CD4-positive, alpha-beta T cell treated with Interleukin-1 beta for 1 hour (primary cell): ENCODE measurements around the gene LRRC4B.
A peak's percentile ranks its signal among the peaks of the same experiment; 100 is the strongest.

Source experiments
- DNase-seq, 2 donors: peaks; one replicate each; pipeline ENCODE4 v3.0.0-alpha.2; 2020 to 2022

The LRRC4B gene

DNA sequence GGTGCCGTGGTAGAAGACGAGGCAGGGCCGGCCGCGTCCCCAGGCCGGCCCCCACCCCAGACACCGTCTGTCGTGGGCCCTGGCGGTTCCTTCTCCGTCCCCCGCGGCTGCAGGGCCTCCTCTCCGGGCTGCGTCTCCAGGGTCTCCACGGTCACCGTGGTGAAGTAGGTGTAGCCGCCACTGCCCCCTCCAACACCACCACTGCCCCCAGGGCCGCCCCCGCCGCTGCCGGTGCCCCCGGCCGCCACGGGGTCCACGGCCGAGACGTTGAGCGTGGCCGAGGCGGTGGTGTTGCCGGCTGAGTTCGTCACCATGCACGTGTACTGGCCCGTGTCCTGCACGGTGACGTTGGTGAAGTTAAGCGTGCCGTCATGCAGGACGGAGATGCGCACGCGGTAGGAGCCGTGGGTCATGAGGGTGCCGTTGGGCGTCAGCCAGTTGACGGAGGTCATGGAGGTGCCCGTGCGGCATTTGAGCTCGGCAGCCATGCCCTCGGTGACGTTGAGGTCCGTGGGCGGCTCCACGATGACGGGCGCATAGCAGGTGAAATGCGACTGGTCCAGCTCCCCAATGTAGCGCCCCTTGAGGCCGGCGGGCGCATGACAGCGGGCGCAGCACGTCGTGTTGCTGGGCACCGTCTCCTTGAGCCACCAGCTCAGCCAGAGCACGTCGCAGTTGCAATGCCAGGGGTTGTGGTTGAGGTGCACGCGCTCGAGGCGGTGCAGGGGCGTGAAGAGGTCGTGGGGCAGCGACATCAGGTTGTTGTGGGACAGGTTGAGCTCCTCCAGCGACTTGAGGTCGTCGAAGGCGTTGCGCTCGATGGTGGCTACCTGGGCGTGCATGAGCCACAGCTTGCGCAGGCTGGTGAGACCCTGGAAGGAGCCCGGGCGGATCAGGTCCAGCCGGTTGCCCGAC is 49.9 kb downstream of the LRRC4B start:
- no peak for DNase-seq

DNA sequence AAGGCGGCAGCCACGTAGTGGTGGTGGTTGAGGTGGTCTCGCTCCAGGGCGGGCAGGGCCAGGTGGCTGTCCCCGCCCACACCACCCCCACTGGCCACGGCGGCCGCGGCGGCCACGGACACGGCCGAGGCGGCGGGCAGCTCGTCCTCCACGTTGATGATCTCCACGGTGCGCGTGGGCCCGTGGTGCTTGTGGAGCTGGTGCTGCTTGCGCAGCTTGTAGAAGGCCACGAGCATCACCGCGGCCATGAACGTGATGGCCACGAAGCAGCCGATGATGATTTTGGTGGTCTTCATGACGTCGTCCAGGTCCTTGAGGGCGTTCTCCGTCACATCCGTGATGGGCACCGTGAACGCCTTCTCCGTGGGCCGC is 50.5 kb downstream of the LRRC4B start:
- no peak for DNase-seq

DNA sequence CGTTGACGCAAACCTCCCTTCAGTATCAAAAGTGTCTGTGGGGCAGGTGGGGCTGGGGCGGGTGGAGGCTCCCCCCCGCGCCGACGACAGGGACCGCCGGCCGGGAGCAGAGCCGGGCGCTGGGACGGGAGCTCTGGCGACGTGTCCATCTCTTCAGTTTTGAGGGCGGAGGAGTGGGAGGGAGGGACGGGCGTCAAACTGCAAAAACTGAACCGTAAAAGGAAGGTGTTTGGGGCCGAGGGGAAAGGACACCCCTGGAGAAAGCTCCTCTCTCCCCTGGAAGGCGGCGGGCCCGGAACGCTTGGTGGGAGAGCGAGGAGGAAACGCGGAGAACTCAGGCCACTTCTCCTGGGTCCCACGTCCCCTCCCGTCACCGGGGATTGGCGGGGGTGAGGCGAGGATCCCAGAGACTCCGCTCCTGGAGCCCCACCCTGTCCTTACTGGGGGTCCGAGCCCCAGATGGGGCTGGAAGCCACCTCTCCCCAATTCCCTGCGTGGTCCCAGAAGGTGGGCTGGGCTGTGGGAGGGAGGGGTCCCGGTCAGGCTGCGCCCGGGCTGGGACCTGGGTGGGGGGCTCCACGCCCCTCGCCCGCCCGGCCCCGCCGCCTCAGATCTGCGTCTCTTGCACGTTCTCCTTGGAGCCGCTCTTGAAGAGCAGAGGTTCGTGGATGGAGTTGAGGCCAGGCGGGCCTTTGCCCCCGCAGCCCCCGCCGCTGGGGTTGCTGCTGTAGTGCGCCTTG is 51.1 kb downstream of the LRRC4B start:
- no peak for DNase-seq

DNA sequence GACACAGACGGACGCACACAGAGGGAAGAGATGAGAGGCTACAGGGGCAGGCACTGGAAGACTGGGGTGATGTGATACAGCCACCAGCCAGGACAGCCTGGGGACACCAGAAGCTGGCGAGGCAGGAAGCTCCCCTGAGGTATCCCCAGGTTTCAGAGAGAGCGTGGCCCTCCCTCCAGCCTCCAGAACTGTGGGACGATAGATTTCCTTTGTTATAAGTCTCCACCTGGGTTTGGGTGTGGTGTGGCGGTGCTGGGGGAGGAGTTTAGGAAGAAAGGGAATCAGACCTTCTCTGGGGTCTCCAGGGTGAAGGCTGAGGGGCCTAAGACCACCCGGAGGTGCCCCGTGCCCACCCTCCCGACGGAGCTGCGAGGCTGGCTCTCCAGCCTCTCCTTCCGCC is 51.8 kb downstream of the LRRC4B start:
- no peak for DNase-seq

DNA sequence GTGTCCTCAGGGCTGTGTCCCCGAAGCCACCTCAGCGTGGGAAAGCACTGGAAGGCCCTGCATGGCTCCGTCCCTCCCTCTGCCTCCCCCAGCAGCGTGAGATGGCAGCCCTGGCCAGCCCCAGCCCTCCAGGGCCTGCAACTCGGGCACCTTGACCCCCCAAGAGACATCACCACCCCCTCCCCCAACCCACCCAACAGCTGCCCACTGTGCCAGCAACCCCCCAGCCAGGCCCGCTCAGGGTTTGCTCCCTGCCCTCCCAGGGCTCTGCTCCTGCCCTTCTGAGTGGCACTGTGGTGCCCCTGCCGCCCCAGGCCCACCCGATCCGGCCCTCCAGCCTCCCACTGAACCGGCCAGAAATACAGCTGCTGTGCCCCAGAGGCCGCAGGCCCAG is 53.1 kb downstream of the LRRC4B start:
- DNase-seq, result no peak

DNA sequence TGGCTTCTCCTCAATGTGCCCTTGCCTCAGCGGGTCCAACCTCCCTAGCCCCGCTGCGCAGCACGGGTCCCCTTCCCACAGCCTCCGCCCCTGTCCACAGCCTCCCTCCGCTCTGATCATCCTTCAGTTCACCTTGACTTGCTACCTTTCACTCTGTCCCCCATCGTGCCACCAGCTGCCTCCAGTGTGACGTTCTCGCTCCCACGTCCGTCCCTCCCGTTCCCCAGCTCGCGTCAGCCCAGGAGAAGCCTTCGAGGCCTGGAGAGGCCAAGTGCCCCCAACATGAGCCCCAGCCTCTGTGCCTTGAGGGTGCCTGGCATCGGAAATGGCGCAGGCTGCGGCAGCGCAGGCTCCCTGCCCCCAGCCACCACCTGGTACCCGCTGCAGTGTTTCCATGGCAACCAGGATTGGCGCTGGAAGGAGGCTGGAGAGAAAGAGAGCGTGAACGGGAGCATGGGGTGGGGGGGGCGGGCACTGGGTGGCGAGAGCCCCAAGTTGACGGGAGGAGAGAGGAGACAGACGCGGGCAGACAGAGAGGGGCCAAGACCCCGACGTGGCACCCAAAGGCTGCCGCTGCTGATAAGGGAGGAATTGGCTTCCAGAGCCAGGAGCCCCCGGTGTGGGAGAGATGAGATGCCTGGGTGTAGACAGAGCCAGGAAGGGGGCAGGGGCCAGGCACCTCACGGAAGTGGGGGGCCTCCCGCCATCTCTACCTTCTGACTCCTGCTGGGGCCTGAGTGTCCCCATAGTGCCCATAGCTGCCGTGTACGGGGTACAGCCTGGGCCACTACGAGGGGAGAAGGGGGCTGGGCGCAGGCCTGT is 53.7 kb downstream of the LRRC4B start:
- DNase-seq, result no peak

DNA sequence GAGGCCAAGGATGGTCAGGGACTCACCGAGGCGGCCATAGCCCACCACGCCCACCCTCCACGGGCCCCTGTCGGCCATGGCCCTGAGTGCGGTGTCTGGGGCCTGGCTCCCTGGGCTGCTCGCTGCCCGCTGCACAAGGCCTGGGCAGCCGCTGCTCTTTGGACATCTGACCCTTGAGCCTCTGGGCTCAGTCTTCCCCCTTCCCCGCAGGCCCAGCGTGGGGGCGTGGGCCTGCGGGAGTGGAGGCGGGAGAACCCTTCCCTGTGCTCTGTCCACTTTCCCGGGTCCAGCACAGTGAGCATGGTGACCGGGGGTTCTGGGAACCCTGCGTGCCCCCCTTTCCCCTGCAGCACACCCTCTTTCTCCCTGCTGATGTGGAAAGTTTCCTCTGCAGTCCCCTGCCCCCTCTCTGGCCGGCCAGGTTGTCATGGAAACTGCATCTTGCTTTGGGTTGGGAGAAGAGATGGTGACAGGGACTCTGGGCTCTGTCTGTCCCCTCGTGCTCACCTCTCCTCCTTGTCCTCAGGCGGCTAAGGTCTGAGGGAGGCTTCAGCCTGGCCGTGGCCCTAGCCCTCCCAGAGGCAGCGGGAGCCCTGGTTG is 54.4 kb downstream of the LRRC4B start, which contains the start of gene ASPDH:
ASPDH (minus strand) TSS at position 168 of the 600 bp plus-strand sequence; CDS start at position 78, 90 bp downstream.
- DNase-seq, result no peak

DNA sequence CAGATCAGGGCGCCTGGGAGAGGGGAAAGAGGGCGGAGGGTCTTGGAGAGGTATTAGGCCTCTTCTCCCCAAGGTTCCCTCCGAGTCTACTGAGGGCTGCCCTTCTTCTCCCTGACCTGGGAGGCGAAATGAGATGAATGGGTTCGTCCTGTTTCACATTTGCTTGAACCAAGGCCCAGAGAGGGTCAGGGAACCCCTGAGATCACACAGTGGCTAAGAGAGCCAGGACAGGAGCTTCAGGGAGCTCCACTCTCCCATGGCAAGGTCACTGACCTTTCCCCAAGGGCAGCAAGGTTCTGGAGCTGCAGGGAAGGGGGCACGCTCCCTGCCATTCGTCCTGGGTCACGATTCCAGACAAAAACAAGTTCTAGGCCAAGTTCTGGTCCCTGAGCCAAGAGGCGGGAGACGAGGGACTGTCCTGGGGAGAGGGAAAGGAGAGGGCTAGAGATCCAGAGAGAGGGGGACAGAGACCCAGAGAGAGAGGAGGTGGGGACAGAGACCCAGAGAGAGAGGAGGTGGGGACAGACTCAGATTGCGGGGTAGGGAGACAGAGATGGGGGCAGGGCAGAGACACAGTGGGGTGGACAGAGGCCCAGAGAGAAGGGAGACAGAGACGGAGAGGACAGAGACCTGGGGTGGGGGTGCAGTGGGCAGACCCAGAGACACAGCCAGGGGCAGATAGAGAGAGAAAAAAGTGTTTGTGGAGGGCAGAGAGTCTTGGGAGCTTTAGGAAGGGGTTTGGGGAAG is 55.1 kb downstream of the LRRC4B start:
- no peak for DNase-seq

DNA sequence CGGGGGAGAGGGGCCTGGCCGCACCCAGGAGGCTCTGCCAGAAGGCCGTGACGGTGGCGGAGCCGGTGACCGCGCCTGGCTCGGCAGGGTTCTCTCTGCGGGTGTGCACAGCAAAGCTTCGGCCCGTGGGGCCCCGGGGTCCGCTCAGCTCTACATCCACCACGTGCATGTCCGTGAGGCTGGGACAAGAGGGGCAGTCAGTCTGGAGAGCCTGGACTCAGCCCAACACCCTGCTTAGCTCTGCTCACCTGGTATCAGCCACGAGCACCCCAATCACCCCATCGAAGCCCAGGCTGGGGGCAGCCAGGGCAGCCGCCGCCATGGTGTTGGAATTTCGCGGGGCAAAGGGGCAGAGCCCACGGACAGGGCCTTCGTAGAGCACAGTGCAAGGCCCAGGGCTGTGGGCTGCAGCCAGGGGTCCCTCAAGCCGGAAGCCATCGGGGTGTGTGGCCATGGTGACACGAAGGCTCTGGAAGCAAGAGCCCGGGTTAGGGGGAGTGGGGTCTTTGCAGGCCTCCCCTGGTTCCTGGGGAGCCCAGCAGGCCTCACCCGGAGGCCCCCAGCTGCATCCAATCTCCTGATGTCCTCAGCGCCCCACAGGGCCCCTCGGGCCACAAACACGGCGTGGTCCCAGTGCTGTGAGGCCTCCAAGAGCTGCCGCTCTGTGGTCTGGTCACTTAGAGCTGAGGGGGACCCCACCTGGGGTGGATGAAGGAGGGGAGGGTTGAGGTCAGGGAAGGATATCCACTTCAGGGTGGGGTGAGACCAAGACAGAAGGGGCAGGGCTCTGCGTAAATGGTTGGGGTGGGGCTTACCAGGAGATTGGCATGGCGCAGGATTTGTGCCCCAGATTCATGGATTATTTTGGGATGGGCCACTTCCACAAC is 55.9 kb downstream of the LRRC4B start:
- no peak for DNase-seq

DNA sequence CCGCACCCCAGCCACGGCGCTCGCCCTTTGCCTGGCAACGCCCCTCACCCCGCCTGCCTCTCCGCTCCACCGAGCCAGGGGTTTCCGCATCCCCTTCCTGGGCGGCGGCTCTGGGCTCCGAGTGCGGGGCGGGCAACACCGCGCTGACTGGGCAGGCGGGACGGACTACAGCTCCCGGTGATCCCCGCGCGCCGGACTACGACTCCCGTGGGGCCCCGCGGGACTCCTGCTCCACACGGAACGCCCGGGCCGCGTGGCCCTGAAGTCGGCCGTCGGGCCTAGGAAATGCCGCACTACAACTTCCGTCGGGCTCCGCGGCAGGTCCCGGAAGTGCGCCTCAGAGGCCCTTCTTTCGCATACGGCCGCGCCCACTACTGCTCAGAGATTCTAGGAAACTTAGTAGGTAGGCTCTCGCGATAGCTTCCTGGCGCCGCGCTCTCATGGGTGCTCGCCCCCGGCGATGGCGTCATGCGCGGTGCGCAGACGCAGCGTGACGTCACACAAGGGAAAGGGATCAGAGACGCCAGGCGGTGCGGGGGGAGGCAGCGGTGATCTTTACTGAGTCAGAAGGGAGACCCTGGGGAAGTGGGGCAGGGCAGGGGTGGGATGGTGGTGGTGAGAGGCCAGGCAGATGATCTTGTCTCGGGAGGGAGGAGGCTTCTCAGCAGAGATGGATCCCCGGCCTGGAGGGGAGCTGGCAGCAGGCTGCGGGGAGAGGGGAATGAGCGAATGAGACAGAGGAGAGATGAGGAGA is 57.0 kb downstream of the LRRC4B start, which contains the start of gene JOSD2:
JOSD2 (minus strand) TSS at position 123 of the 754 bp plus-strand sequence. CDS start 760 bp downstream, outside the sequence.
- DNase-seq, result peak; percentile 98 to 99

DNA sequence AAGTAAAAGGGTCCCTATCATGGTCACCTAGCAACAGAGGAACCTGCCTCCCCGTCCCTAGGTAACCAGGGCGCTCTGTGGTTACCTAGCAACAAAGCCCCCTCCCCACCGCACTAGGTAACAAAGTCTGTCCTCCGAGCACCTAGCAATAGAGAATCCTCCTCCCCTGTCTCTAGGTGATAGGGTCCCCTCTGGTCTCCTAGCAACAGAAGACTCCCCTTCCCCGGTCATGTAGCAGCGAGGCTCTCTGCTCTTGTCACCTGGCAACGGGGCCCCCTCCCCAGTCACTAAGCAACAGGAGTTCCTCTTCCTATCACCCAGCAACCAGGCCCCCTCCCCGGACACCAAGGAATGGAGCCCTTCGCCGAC is 57.6 kb downstream of the LRRC4B start:
- DNase-seq, result no peak

DNA sequence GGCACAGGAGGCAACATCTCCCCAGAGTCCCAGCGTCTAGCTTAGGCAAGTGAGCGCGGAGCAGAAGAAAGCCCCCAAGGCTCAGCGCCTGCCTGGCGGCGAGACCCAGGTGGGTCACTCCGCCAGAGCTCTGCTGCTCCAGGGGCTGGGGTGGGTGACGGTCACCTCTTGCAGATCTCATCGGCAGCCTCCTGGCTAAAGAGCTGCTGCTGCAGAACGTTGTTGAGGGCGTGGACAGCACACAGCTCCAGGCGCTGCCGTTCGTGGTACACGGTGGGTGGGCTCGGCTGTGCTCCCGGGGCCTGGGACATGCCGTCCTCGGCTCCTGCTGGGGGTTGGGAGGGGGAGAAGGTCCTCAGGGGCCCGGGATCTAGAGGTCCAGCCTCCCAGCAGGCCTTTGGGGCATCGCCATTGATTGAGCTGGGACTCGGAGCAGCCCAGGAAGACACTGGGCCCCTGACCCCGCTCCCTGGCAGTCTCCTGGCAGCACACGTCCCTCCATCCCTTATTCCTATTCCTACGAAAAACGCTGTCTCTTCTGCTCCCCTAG is 58.0 kb downstream of the LRRC4B start:
- DNase-seq, result no peak

DNA sequence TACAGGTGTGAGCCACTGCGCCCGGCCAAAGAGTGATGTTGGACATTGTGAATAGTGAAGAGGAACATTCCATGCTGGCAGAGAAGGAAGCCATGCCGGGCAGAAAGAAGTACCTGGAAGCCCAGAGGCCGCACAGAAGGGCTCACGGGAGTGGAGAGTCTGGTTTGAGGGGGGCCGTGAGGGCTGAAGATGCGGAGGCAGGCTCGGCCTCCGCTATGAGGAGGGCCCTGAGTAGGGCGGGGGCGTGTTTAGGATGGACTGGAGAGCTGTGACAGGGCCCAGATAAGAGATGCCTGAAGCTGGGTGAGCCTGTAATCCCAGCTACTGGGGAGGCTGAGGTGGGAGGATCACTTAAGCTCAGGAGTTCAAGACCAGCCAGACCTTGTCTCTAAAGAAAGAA is 58.9 kb downstream of the LRRC4B start:
- DNase-seq, result no peak

DNA sequence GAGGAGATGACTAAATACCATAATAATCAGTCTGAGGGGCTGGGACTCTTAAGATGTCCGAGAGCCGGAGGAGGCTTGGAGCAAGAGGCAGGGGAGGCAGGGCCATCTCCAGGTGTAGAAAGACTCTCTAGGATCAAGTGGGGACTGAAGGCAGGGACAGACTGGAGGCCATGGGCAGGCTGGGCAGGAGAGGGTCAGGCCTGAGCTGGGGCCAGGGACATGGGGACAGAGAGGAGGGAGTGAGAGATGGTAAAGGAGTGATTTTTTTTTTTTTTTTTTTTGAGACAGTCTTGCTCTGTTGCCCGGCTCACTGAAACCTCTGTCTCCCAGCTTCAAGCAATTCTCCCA is 59.4 kb downstream of the LRRC4B start:
- no peak for DNase-seq

DNA sequence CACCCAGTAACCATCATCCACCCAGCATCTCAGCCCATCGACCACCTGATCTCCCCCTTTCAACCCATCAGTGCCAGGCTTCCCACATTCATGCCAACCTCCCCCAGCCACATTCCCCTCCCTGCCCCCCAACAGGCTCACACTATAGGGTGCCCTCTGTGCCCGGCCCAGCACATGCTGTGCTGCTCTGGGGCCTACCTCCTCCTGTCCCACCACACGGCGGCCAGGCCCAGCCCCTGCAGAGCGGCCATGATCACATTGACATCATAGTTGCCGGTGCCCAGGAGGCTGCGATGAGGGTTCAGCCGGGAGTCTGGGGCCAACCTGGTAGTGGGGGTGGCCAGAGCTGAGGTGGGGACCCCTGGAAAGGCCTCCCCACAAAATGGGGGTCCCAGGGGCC is 60.9 kb downstream of the LRRC4B start:
- DNase-seq, result no peak

DNA sequence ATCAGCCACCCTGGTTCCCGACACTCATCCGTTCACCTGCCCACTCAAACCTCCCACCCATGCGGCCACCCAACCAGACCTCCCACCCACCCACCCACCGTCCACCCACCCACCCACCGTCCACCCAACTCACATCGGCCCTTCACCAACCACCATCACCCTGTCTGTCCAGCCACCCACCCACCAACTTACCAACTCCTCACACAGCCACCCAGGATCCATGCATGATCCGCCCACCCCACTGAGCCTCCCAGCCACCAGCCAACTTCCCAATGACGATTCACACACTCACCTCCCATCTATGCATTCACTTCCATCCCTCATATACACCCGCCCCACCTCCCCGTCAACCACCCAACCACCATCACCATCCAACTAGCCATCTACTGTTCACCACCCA is 61.5 kb downstream of the LRRC4B start:
- no peak for DNase-seq

DNA sequence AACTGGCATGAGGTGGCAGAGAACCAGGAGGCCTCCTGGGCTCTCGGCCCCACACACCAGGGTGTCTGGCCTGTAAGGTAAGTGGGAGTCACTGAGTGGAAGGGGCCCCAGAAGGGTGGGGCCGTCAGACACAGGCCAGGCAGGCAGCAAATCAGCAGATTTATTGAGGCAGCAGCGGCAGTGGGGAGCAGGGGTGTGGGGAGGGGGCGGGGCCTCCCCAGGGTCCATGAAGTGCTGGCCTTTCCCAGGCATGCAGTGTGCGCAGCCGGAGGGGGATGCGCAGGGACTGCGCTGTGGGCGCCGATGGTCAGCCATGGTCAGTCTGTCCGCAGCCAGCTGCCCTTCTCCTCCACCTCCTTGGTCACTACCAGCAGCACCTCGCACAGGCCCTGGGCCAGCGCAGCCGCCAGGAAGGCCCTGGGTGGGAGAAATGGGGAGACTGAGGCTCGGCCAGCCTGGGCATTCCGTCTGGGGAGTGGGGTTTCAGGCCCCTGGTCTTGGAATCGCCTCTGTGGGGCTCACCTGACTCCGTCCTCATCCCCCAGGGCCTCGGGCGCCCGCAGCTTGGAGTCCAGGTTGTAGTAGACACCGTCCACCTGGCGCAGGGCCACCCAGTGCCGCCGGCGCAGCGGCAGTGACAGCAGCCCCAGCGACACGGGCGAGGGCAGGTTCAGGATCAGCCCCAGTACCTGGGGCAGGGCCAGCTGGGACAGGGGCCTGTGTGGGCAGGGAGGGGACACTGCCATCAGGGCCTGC is 62.2 kb downstream of the LRRC4B start:
- DNase-seq, result no peak

DNA sequence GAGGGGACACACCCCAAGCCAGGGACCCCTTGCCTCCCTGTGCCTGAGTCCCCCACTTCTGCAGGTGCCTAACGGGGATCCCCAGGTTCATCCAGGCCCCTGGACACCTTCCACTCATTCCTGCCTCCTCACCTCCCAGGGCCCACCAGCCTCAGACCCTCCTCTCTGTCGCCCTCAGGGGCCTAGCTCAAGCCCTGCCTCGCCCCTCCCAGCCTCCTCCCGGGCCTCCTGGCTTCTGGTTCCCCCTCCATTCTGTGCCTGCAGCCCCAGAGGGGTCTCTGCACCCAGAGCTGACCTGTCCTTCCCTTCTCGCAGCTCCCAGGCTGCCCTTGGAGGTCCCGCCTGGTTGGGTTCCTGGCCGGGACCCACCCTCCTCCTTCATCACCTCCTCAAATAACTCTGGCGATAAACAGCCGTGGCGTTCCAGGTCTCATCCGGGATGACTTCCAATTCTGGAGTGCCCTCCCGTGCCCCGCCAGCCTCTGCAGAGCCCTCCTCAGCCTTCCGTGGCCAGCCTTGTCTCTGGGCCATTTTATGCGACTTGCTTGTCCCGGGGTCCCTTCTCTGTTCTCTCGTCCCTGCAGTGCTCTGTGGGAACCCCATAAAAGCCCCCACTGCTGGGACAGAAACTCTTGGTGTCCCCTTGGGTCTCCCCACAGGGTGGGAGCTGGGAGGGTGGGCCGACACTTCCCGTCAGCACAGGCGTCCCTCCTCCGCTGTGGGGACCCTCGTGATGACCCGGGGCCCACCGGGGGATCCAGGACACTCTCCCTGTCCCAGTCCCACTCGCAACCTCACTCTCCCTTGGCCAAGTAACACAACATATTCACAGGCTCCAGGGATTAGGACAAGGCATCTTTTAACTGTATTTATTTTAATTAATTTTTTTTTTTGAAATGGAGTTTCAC is 66.4 kb downstream of the LRRC4B start:
- no peak for DNase-seq
